Endothelial cell of umbilical vein (primary cell): ENCODE measurements around the gene STARD13. TPM values are rescaled to one million over a fixed set of nuclear protein-coding genes. Genes with fewer than 3 reads are reported as not detected.

Experiments
- BruUV-seq: library from RNA; stranded (reverse); fragments of 400-500 nt; replicated peaks from 2 replicates; lab custom pipeline; 2021; lab: Mats Ljungman, UMichigan
- CTCF ChIA-PET: fragments of 300-600, 350-600 bp; sonication (Branson Sonifier 250); formaldehyde crosslinking; loops from one replicate; lab custom pipeline; 2021; ENCODE audit warnings: antibody characterized with exemption, inconsistent platforms; lab: Charles Lee
- POLR2A ChIA-PET: fragments of 300-600, 350-600 bp; sonication (Branson Sonifier 250); formaldehyde crosslinking; loops from one replicate; lab custom pipeline; 2021; ENCODE audit warnings: antibody characterized with exemption, inconsistent platforms; lab: Charles Lee
- DNase-seq: peaks from one replicate; pipeline ENCODE4 v3.0.0-alpha.2; 2011; ENCODE audit warnings: low read depth, low spot score
- FAIRE-seq: peaks from 2 replicates; lab custom pipeline; 2011; peaks lifted over from hg19 to GRCh38; lab: Jason Lieb, UNC
- H2AFZ ChIP-seq: 2 replicates; pipeline ENCODE4 v1.6.0; 2012; ENCODE audit warnings: low read depth, low read length, control low read depth, inconsistent platforms
- H3K27ac ChIP-seq: 2 replicates; pipeline ENCODE4 v1.5.1; 2011; ENCODE audit warnings: low read depth, mild to moderate bottlenecking, control low read depth, low read length, moderate library complexity; ENCODE audit not compliant: insufficient read depth
- H3K27me3 ChIP-seq, 2 experiments: 2 replicates each; pipeline versions ENCODE4 v1.6.0 to v1.6.1; 2011; ENCODE audit warnings: low read length in 2 of 2, mixed read lengths in 1 of 2; ENCODE audit not compliant: control insufficient read depth in 2 of 2, insufficient read depth in 2 of 2
- H3K36me3 ChIP-seq, 2 experiments: 2 replicates in 1 of 2; 3 replicates in 1 of 2; pipeline ENCODE4 v1.5.1; 2011; ENCODE audit warnings: low read length in 2 of 2, mild to moderate bottlenecking in 1 of 2, moderate library complexity in 1 of 2; ENCODE audit not compliant: control insufficient read depth in 2 of 2, insufficient read depth in 2 of 2; ENCODE audit errors: extremely low read depth in 1 of 2
- H3K4me1 ChIP-seq: 3 replicates; pipeline ENCODE4 v1.5.1; 2011; ENCODE audit warnings: mild to moderate bottlenecking, low read length; ENCODE audit not compliant: control insufficient read depth, insufficient read depth; ENCODE audit errors: extremely low read depth
- H3K4me2 ChIP-seq: 2 replicates; pipeline ENCODE4 v1.6.1; 2011; ENCODE audit warnings: low read length, control low read depth, mixed read lengths; ENCODE audit not compliant: insufficient read depth
- H3K4me3 ChIP-seq, 3 experiments: fragments of 200-600 bp in 1 of 3; sonication (generic), shearing (Covaris generic) in 1 of 3; replicated peaks in 1 of 3; 2 replicates each; pipeline ENCODE4 v1.5.1; 2011 to 2016; ENCODE audit warnings: control low read depth in 3 of 3, low read length in 3 of 3, mild to moderate bottlenecking in 2 of 3, inconsistent platforms in 1 of 3, low read depth in 1 of 3, moderate library complexity in 1 of 3; ENCODE audit not compliant: insufficient read depth in 1 of 3
- H3K79me2 ChIP-seq: 2 replicates; pipeline ENCODE4 v1.6.0; 2012; ENCODE audit warnings: low read length, inconsistent platforms; ENCODE audit not compliant: control insufficient read depth, insufficient read depth
- H3K9ac ChIP-seq: replicated peaks from 2 replicates; pipeline ENCODE3; 2011; ENCODE audit warnings: low read length, control low read depth; ENCODE audit not compliant: insufficient read depth; ENCODE audit errors: extremely low read depth
- H3K9me1 ChIP-seq: replicated peaks from 3 replicates; pipeline ENCODE4 v1.6.0; 2011; ENCODE audit warnings: mild to moderate bottlenecking, low read length; ENCODE audit not compliant: control insufficient read depth, insufficient read depth; ENCODE audit errors: extremely low read depth
- H3K9me3 ChIP-seq: replicated peaks from 2 replicates; pipeline ENCODE4 v1.5.1; 2012; ENCODE audit warnings: low read length, inconsistent platforms; ENCODE audit not compliant: control insufficient read depth, insufficient read depth
- H4K20me1 ChIP-seq: replicated peaks from 2 replicates; pipeline ENCODE3; 2011; ENCODE audit warnings: mild to moderate bottlenecking, low read length; ENCODE audit not compliant: control insufficient read depth, insufficient read depth; ENCODE audit errors: extremely low read depth
- CTCF ChIP-seq, 2 donors: IDR thresholded peaks; 1 replicate in 1 of 2; 2 replicates in 1 of 2; pipeline ENCODE4 v1.5.1; 2011; ENCODE audit warnings: low read length in 2 of 2, mild to moderate bottlenecking in 2 of 2, moderate library complexity in 2 of 2, control low read depth in 1 of 2, inconsistent platforms in 1 of 2, low read depth in 1 of 2; ENCODE audit not compliant: insufficient read depth in 1 of 2; ENCODE audit errors: extremely low read depth in 1 of 2
- EZH2 ChIP-seq: IDR thresholded peaks from 2 replicates; pipeline ENCODE4 v1.6.1; 2012; ENCODE audit warnings: borderline replicate concordance, low read depth, mild to moderate bottlenecking, moderate library complexity, low read length, inconsistent platforms; ENCODE audit not compliant: severe bottlenecking
- FOS ChIP-seq: IDR thresholded peaks from 2 replicates; pipeline ENCODE4 v1.6.1; 2011; ENCODE audit warnings: mild to moderate bottlenecking, low read length, moderate library complexity, borderline replicate concordance; ENCODE audit not compliant: insufficient read depth
- GATA2 ChIP-seq: IDR thresholded peaks from 2 replicates; pipeline ENCODE4 v1.7.0; 2011; ENCODE audit warnings: low read depth, mild to moderate bottlenecking, moderate library complexity, mixed read lengths, low read length; ENCODE audit not compliant: insufficient read length, insufficient read depth
- JUN ChIP-seq: IDR thresholded peaks from 2 replicates; pipeline ENCODE4 v1.6.1; 2011; ENCODE audit warnings: borderline replicate concordance, low read depth; ENCODE audit not compliant: insufficient read length, insufficient read depth
- MAX ChIP-seq: IDR thresholded peaks from 2 replicates; pipeline ENCODE4 v1.6.1; 2011; ENCODE audit not compliant: insufficient read depth, insufficient read length
- MYC ChIP-seq: IDR thresholded peaks from one replicate; pipeline ENCODE4 v1.6.1; 2011; ENCODE audit warnings: mild to moderate bottlenecking, low read depth, low read length
- POLR2A ChIP-seq: IDR thresholded peaks from 2 replicates; pipeline ENCODE4 v1.6.1; 2012; ENCODE audit warnings: low read depth, mild to moderate bottlenecking, control low read depth, low read length
- POLR2AphosphoS5 ChIP-seq: IDR thresholded peaks from 2 replicates; pipeline ENCODE4 v1.6.1; 2012; ENCODE audit warnings: low read depth, mild to moderate bottlenecking, control low read depth, low read length, moderate library complexity; ENCODE audit not compliant: insufficient read depth
- dilution Hi-C: fragments of 300-500 bp; cut with MboI; formaldehyde crosslinking; loops from one replicate; pipeline ENCODE4 v1.15.0; 2019; ENCODE audit warnings: low sequenced_read_pairs; ENCODE audit not compliant: extremely low pct_ligation_motif_present
- intact Hi-C: fragments of 100-400 bp; cut with micrococcal nuclease; formaldehyde crosslinking; loops from one replicate; pipeline ENCODE4 v1.10.0; 2022
- polyA plus RNA-seq, 4 experiments: library from polyadenylated mRNA; depleted of rRNA in 3 of 4; stranded (reverse) in 3 of 4; unstranded in 1 of 4; fragments of >200 nt; gene quantifications; 2 replicates each; pipeline versions ENCODE4 v1.2.1 to v1.2.3, GENCODE V29; 2011 to 2012; ENCODE audit warnings: missing spikeins in 1 of 4
- total RNA-seq: library from RNA; stranded (reverse); gene quantifications from 2 replicates; pipeline ENCODE4 v1.2.3, GENCODE V29; 2021

STARD13 gene
- total and polyA plus RNA-seq, 2 donors (not counting 3 experiments of a cell fraction or from before 2014, with no cell fraction given), result 11.0 to 47.7 TPM

GRCh38 chr13:33278913-33279312, 6.6 kb downstream of the STARD13 start:
- BruUV-seq, result no TSS peak
- Histone ChIP-seq H3K9me3 (no peaks in the 10 kb centered on the region), H3K4me2 (no peak overlapping the region), H3K4me1 (peaks cover 57% of the 10 kb centered on the region), H4K20me1 (no peaks in the 10 kb centered on the region), H3K4me3 (no peak overlapping the region), H3K36me3 (peaks cover 0 to 17% of the 10 kb centered on the region in 2 experiments), H3K79me2 (peaks cover 98% of the 10 kb centered on the region), H2AFZ (no peak overlapping the region), H3K9ac (peak overlapping the region; percentile 49), H3K9me1 (no peaks in the 10 kb centered on the region), H3K27ac (peak overlapping the region; percentile 99), H3K27me3 (no peaks in the 10 kb centered on the region)
- ChIA-PET CTCF (interaction anchor here (1.3 kb wide), 1 partner anchor 51 kb away, joined by 4 read pairs; no protein-coding TSS in a partner anchor), POLR2A (no interaction called here)
- TF ChIP-seq FOS (no peak), EZH2 (no peak), GATA2 (no peak), JUN (no peak), CTCF (IDR thresholded peaks at IDR 0.05; ENCODE audit: extremely low read depth in 1 of 2, insufficient read depth in 1 of 2, low read depth in 1 of 2, low read length in 2 of 2) (no peak), MYC (no peak), MAX (no peak), POLR2A (no peak), POLR2AphosphoS5 (no peak)
- intact Hi-C loops, result no loop called here
- FAIRE-seq, result no peak
- no peak for DNase-seq
- dilution Hi-C loops, result no loop called here
